ENCODE data around the gene RNF181.

The RNF181 gene, protein sequence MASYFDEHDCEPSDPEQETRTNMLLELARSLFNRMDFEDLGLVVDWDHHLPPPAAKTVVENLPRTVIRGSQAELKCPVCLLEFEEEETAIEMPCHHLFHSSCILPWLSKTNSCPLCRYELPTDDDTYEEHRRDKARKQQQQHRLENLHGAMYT

DNA sequence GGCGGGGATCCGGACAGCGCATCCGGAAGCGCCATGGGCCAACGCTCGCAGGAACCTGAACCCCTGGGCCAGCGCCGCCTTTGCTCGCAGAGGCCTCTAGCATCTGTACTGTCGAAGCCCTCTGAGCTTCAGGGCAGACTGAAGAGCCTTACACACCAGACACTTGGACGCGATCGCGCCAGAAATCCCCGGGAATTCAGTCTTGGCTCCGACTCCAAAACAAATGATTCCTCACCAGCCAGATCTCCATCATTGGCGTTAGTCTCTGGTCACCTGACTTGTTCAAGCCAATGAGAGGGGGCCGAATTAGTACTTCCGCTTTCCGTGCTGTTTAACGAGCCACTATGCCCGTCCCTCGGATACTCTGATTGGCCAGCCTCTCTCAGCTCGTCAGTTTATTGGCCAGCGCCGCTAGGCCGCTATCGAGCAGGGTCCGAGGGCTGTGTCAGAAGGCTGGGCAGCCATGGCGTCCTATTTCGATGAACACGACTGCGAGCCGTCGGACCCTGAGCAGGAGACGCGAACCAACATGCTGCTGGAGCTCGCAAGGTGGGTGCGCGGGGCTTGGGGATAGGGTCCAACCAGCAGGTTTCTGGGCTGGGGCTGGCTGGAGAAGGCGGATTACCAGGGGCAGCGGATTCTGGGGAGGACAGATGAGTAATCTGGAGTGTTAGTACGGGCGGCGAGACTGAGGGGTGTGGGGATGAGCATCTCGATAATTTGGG, at the start of gene RNF181:
TSS of gene RNF181 (plus strand) at position 445 of the 725 bp plus-strand sequence. CDS start at position 464, 19 bp downstream.
- peak within 1 kb of the TSS; percentile 73 for H3K4me3 ChIP-seq (ENCODE audit: control insufficient read depth, low read depth, low read length)
- DNase-seq (ENCODE audit: low read depth): peak; percentile 98
- TF ChIP-seq, protein P1, sequence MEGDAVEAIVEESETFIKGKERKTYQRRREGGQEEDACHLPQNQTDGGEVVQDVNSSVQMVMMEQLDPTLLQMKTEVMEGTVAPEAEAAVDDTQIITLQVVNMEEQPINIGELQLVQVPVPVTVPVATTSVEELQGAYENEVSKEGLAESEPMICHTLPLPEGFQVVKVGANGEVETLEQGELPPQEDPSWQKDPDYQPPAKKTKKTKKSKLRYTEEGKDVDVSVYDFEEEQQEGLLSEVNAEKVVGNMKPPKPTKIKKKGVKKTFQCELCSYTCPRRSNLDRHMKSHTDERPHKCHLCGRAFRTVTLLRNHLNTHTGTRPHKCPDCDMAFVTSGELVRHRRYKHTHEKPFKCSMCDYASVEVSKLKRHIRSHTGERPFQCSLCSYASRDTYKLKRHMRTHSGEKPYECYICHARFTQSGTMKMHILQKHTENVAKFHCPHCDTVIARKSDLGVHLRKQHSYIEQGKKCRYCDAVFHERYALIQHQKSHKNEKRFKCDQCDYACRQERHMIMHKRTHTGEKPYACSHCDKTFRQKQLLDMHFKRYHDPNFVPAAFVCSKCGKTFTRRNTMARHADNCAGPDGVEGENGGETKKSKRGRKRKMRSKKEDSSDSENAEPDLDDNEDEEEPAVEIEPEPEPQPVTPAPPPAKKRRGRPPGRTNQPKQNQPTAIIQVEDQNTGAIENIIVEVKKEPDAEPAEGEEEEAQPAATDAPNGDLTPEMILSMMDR (IDR thresholded peaks at IDR 0.05; ENCODE audit: control insufficient read depth, insufficient read depth, low read depth, low read length, missing control alignments): no peak

DNA sequence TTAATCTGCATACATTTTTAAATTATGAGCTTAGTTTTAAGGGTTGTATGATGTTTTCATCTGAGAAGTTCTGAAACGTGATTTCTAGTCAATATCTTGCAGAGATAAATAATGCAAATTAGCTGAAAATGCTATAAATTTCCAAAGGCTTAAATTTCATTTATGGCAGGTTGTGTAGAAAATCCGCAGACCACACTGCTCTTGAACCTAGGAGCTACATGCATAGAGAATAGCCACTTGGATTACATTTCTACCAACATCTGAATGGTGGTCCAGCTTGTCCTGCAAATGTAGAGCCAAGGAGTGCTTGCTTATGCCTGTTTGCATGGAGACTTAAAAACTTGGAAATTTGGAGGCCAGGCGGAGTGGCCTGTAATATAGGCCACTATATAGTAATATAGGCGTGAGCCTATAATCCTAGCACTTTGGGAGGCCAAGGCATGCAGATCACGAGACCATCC, 49.7 kb upstream of the RNF181 start:
- H3K4me3 ChIP-seq (ENCODE audit: control insufficient read depth, low read depth, low read length): no peak overlapping the region
- DNase-seq (ENCODE audit: low read depth): no peak
- TF ChIP-seq, protein P1 (IDR thresholded peaks at IDR 0.05; ENCODE audit: control insufficient read depth, insufficient read depth, low read depth, low read length, missing control alignments): no peak

GRCh38 chr2:85547089-85547858, 48.3 kb upstream of the RNF181 start:
- TF ChIP-seq, protein P1 (IDR thresholded peaks at IDR 0.05; ENCODE audit: control insufficient read depth, insufficient read depth, low read depth, low read length, missing control alignments): no peak
- no peak overlapping the region for H3K4me3 ChIP-seq (ENCODE audit: control insufficient read depth, low read depth, low read length)
- DNase-seq (ENCODE audit: low read depth): no peak

DNA sequence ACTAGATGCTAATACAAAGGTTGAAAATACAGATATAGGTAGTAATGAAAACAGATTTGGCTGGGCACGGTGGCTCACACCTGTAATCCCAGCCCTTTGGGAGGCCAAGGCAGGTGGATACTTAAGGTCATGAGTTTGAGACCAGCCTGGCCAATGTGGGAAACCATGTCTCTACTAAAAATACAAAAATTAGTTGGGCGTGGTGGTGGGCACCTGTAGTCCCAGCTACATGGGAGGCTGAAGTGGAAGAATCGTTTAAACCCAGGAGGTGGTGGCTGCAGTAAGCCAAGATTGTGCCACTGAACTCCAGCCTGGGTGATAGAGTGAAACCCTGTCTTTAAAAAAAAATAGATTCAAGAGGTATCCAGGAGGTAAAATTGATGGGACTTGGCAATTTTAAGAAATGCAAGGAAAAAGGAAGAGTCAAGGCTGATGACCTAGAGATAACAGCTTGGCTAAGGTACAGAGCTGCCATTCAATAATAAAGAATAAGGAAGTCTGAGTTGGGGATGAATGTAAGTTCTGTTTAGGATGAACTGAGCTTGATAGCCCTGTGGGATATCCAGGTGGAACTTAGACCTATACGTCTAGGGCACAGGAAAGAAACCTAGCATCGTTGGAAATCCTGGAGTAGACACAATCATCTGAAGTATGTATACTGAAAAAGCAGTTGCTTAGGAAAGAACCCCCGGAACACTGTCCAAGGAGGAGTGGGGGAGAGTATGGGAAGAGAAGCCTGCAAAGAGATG, 47.5 kb upstream of the RNF181 start:
- no peak for DNase-seq (ENCODE audit: low read depth)
- no peak overlapping the region for H3K4me3 ChIP-seq (ENCODE audit: control insufficient read depth, low read depth, low read length)
- TF ChIP-seq, protein P1 (IDR thresholded peaks at IDR 0.05; ENCODE audit: control insufficient read depth, insufficient read depth, low read depth, low read length, missing control alignments): no peak

- no peak for DNase-seq (ENCODE audit: low read depth)
- no peak overlapping the region for H3K4me3 ChIP-seq (ENCODE audit: control insufficient read depth, low read depth, low read length)
- TF ChIP-seq, protein P1 (IDR thresholded peaks at IDR 0.05; ENCODE audit: control insufficient read depth, insufficient read depth, low read depth, low read length, missing control alignments): no peak
These were observed 47.0 kb upstream of the RNF181 start for GRCh38 chr2:85548608-85548900.

DNA sequence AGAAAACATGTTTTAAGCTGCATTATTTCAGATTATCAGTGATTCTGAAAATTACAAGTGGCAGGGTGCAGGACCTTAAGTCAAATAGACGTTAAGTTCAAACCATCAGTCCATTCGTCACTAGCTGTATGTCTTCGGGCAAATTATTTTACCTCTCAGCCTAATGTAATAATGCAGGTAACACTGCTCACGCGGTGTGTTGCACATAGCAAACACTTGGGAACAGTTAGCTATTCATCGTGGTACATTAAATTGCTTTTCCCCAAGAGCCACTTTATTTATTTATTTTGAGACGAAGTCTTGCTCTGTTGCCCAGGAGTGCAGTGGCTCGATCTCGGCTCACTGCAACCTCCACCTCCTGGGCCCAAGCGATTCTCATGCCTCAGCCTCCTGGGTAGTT, 46.5 kb upstream of the RNF181 start:
- no peak overlapping the region for H3K4me3 ChIP-seq (ENCODE audit: control insufficient read depth, low read depth, low read length)
- no peak for DNase-seq (ENCODE audit: low read depth)
- TF ChIP-seq, protein P1 (IDR thresholded peaks at IDR 0.05; ENCODE audit: control insufficient read depth, insufficient read depth, low read depth, low read length, missing control alignments): no peak
